H1 (cell line): ENCODE data around the gene CNRIP1. TPM values are rescaled to one million over a fixed set of nuclear protein-coding genes. Genes with fewer than 3 reads are reported as not detected.

Experiments used
- NANOG ChIP-seq: IDR thresholded peaks from 2 replicates; pipeline ENCODE4 v1.6.1; 2011; ENCODE audit warnings: low read length, low read depth, mild to moderate bottlenecking, inconsistent platforms; ENCODE audit not compliant: insufficient read depth, poor library complexity, severe bottlenecking
- polyA plus RNA-seq, 7 experiments: library from polyadenylated mRNA; depleted of rRNA in 3 of 7; stranded (reverse) in 5 of 7; unstranded in 2 of 7; fragments of >200 nt in 5 of 7; fragments of 200-250 nt in 2 of 7; gene quantifications; 1 replicate in 5 of 7; 2 replicates in 1 of 7; 4 replicates in 1 of 7; pipeline versions ENCODE4 v1.2.1 to v1.2.3, GENCODE V29; 2011 to 2013; ENCODE audit warnings: missing spikeins in 2 of 7, mixed read lengths in 2 of 7
- total RNA-seq: library from RNA; stranded (reverse); fragmentation: NEBNext Ultra II Directional; extraction: Animal tissue kit (Norgen Biotek cat#: 25700); gene quantifications from 2 replicates; pipeline ENCODE4 v1.2.1, GENCODE V29; 2021
- TF ChIP-seq, protein P1 (sequence below), 3 experiments: IDR thresholded peaks; 1 replicate in 2 of 3; 2 replicates in 1 of 3; pipeline versions ENCODE4 v1.5.1 to v1.6.1; 2011; ENCODE audit warnings: low read length in 3 of 3, mild to moderate bottlenecking in 3 of 3, inconsistent platforms in 2 of 3, low read depth in 1 of 3, moderate library complexity in 1 of 3; ENCODE audit not compliant: insufficient read depth in 1 of 3; ENCODE audit errors: control extremely low read depth in 1 of 3

CNRIP1 gene
- total and polyA plus RNA-seq, 2 of the 8 experiments (the other 6 are each of a cell fraction or from before 2014, with no cell fraction given): 4.6 to 7.0 TPM

DNA sequence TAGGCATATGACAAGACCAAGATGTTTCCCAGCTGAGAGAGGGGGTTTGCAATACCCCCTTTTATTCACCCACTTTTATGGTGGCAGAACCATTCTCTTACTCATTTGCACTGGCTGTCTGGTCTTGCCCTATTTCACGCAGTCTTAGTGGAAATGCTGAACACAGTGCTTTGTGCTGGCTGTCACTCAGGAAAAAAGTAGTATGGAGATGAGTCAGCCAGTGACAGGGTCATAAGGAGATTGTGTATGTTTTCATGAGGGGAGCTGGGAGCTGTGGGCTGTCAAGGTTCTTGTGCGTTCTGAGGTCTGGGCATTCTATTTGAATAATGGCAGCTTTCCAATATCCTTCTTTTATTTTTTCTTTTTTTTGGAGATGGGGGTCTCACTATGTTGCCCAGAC lies 10.9 kb upstream of the CNRIP1 start (continued):
- TF ChIP-seq, protein P1, sequence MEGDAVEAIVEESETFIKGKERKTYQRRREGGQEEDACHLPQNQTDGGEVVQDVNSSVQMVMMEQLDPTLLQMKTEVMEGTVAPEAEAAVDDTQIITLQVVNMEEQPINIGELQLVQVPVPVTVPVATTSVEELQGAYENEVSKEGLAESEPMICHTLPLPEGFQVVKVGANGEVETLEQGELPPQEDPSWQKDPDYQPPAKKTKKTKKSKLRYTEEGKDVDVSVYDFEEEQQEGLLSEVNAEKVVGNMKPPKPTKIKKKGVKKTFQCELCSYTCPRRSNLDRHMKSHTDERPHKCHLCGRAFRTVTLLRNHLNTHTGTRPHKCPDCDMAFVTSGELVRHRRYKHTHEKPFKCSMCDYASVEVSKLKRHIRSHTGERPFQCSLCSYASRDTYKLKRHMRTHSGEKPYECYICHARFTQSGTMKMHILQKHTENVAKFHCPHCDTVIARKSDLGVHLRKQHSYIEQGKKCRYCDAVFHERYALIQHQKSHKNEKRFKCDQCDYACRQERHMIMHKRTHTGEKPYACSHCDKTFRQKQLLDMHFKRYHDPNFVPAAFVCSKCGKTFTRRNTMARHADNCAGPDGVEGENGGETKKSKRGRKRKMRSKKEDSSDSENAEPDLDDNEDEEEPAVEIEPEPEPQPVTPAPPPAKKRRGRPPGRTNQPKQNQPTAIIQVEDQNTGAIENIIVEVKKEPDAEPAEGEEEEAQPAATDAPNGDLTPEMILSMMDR (IDR thresholded peaks at IDR 0.05; ENCODE audit: control extremely low read depth in 1 of 3, insufficient read depth in 1 of 3, low read depth in 1 of 3, low read length in 3 of 3): no peak
- no peak for TF ChIP-seq NANOG
